Uterus (tissue), 2 donors: ENCODE data around the gene CD7.

Experiments used
- CTCF ChIP-seq, 4 experiments: fragments of 200-600 bp in 2 of 4; fragments of 450-650 bp in 2 of 4; sonication (generic) in 2 of 4; IDR thresholded peaks; one replicate each; pipeline ENCODE4 v1.5.1; 2016 to 2019; ENCODE audit warnings: antibody characterized with exemption in 4 of 4, mild to moderate bottlenecking in 2 of 4, moderate library complexity in 1 of 4
- POLR2A ChIP-seq, 2 donors: fragments of 450-650 bp; IDR thresholded peaks; one replicate each; pipeline ENCODE4 v1.6.1; 2016; ENCODE audit warnings: antibody characterized with exemption in 2 of 2, mild to moderate bottlenecking in 1 of 2, moderate library complexity in 1 of 2

- TF ChIP-seq CTCF (IDR thresholded peaks at IDR 0.05) = peak in 1 of 4 experiments; percentile 29
- TF ChIP-seq POLR2A (IDR thresholded peaks at IDR 0.05) = peak; percentile 96 to 98
Observed at GRCh38 chr17:82292251-82293154, 24.9 kb downstream of the CD7 start.
